ENCODE results near the gene P2RY11.

P2RY11 gene

GRCh38 chr19:10092648-10093294 is 18.7 kb upstream of the P2RY11 start:
- DNase-seq (ENCODE audit: low read depth in 4 of 4, low spot score in 1 of 4), result no peak

GRCh38 chr19:10093295-10094186 is 18.0 kb upstream of the P2RY11 start:
- DNase-seq (ENCODE audit: low read depth in 4 of 4, low spot score in 1 of 4), result no peak

GRCh38 chr19:10095622-10095947 is 15.9 kb upstream of the P2RY11 start:
- no peak for DNase-seq (ENCODE audit: low read depth in 4 of 4, low spot score in 1 of 4)

- peak; percentile 67 to 79 (median 78) for DNase-seq (ENCODE audit: low read depth in 4 of 4, low spot score in 1 of 4)
These were observed 15.4 kb upstream of the P2RY11 start for GRCh38 chr19:10095948-10096614.

GRCh38 chr19:10096615-10096963 is 14.9 kb upstream of the P2RY11 start:
- DNase-seq (ENCODE audit: low read depth in 4 of 4, low spot score in 1 of 4), result no peak

- no peak for DNase-seq (ENCODE audit: low read depth in 4 of 4, low spot score in 1 of 4)
These were observed 11.2 kb upstream of the P2RY11 start for GRCh38 chr19:10100163-10100785.

- no peak for DNase-seq (ENCODE audit: low read depth in 4 of 4, low spot score in 1 of 4)
These were observed 8.7 kb upstream of the P2RY11 start for GRCh38 chr19:10102787-10103236.

- DNase-seq (ENCODE audit: low read depth in 4 of 4, low spot score in 1 of 4), result no peak
These were observed 7.4 kb upstream of the P2RY11 start for GRCh38 chr19:10104130-10104513.

- peak in 1 of 4 experiments; percentile 70 for DNase-seq (ENCODE audit: low read depth in 4 of 4, low spot score in 1 of 4)
These were observed 6.6 kb upstream of the P2RY11 start for GRCh38 chr19:10104665-10105508.

- peak in 3 of 4 experiments; percentile 69 to 82 (median 72) for DNase-seq (ENCODE audit: low read depth in 4 of 4, low spot score in 1 of 4)
These were observed 5.9 kb upstream of the P2RY11 start for GRCh38 chr19:10105509-10106099.

GRCh38 chr19:10106100-10106936 is 5.2 kb upstream of the P2RY11 start, which contains the start of gene PPAN:
Gene PPAN (plus strand): TSS chr19:10106362. CDS start chr19:10106395, 33 bp downstream.
- DNase-seq (ENCODE audit: low read depth in 4 of 4, low spot score in 1 of 4), result peak; percentile 95 to 97 (median 96)

- DNase-seq (ENCODE audit: low read depth in 4 of 4, low spot score in 1 of 4), result no peak
These were observed 4.2 kb upstream of the P2RY11 start for GRCh38 chr19:10107254-10107653.

- DNase-seq (ENCODE audit: low read depth in 4 of 4, low spot score in 1 of 4), result no peak
These were observed 3.6 kb upstream of the P2RY11 start for GRCh38 chr19:10107817-10108367.

GRCh38 chr19:10109528-10109927 is 2.0 kb upstream of the P2RY11 start:
- DNase-seq (ENCODE audit: low read depth in 4 of 4, low spot score in 1 of 4), result no peak

- DNase-seq (ENCODE audit: low read depth in 4 of 4, low spot score in 1 of 4), result no peak
These were observed 1.2 kb upstream of the P2RY11 start for GRCh38 chr19:10110076-10110971.

- no peak for DNase-seq (ENCODE audit: low read depth in 4 of 4, low spot score in 1 of 4)
These were observed 548 bp upstream of the P2RY11 start for GRCh38 chr19:10110972-10111317.

GRCh38 chr19:10112037-10112761 is 706 bp downstream of the P2RY11 start:
- DNase-seq (ENCODE audit: low read depth in 4 of 4, low spot score in 1 of 4), result no peak
